ENCODE data around the gene CDC25A.

GRCh38 chr3:48226939-48227338 is 38.7 kb upstream of the CDC25A start:
- TF ChIP-seq, protein P1, sequence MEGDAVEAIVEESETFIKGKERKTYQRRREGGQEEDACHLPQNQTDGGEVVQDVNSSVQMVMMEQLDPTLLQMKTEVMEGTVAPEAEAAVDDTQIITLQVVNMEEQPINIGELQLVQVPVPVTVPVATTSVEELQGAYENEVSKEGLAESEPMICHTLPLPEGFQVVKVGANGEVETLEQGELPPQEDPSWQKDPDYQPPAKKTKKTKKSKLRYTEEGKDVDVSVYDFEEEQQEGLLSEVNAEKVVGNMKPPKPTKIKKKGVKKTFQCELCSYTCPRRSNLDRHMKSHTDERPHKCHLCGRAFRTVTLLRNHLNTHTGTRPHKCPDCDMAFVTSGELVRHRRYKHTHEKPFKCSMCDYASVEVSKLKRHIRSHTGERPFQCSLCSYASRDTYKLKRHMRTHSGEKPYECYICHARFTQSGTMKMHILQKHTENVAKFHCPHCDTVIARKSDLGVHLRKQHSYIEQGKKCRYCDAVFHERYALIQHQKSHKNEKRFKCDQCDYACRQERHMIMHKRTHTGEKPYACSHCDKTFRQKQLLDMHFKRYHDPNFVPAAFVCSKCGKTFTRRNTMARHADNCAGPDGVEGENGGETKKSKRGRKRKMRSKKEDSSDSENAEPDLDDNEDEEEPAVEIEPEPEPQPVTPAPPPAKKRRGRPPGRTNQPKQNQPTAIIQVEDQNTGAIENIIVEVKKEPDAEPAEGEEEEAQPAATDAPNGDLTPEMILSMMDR (IDR thresholded peaks at IDR 0.05): no peak
- TF ChIP-seq POLR2A (IDR thresholded peaks at IDR 0.05): no peak
